Liver (tissue), 9 donors: ENCODE measurements around the gene EIF3L. TPM values are rescaled to one million over a fixed set of nuclear protein-coding genes. Genes with fewer than 3 reads are reported as not detected.
A peak's percentile ranks its signal among the peaks of the same experiment; 100 is the strongest.

Experiments
- DNase-seq: peaks from one replicate; pipeline ENCODE4 v3.0.0-alpha.2; 2017; ENCODE audit warnings: low spot score
- H3K27ac ChIP-seq, 2 donors: one replicate each; pipeline ENCODE4 v1.7.0; 2013; ENCODE audit warnings: inconsistent platforms in 2 of 2, low read length in 2 of 2, control low read depth in 1 of 2, low read depth in 1 of 2, mild to moderate bottlenecking in 1 of 2
- H3K27me3 ChIP-seq, 4 donors: one replicate each; pipeline versions ENCODE4 v1.6.1 to v1.7.0; 2013; ENCODE audit warnings: low read length in 3 of 4, inconsistent platforms in 1 of 4, mild to moderate bottlenecking in 1 of 4, moderate library complexity in 1 of 4; ENCODE audit not compliant: control insufficient read depth in 4 of 4, insufficient read depth in 4 of 4
- H3K36me3 ChIP-seq, 4 donors: one replicate each; pipeline versions ENCODE4 v1.6.1 to v1.7.0; 2013; ENCODE audit warnings: low read length in 3 of 4, mild to moderate bottlenecking in 3 of 4, low read depth in 1 of 4, moderate library complexity in 1 of 4; ENCODE audit not compliant: control insufficient read depth in 4 of 4, insufficient read depth in 3 of 4
- H3K4me1 ChIP-seq, 4 donors: one replicate each; pipeline versions ENCODE4 v1.6.1 to v1.7.0; 2013; ENCODE audit warnings: low read length in 3 of 4, mild to moderate bottlenecking in 3 of 4, moderate library complexity in 1 of 4; ENCODE audit not compliant: control insufficient read depth in 4 of 4, insufficient read depth in 4 of 4
- H3K4me3 ChIP-seq, 3 donors: one replicate each; pipeline versions ENCODE4 v1.6.1 to v1.7.0; 2013; ENCODE audit warnings: low read length in 3 of 3, control low read depth in 1 of 3, low read depth in 1 of 3, mild to moderate bottlenecking in 1 of 3
- H3K9ac ChIP-seq, 2 donors: one replicate each; pipeline ENCODE4 v1.7.0; 2013; ENCODE audit warnings: low read length in 2 of 2, mild to moderate bottlenecking in 2 of 2, moderate library complexity in 2 of 2, control low read depth in 1 of 2, low read depth in 1 of 2
- H3K9me3 ChIP-seq, 4 donors: one replicate each; pipeline versions ENCODE4 v1.6.1 to v1.7.0; 2013; ENCODE audit warnings: low read length in 3 of 4; ENCODE audit not compliant: control insufficient read depth in 4 of 4
- ATF3 ChIP-seq: IDR thresholded peaks from 2 replicates; pipeline ENCODE4 v1.6.1; 2016; ENCODE audit warnings: antibody characterized with exemption
- CTCF ChIP-seq: fragments of 150-350 bp; IDR thresholded peaks from 2 replicates; pipeline ENCODE4 v1.5.1; 2017; ENCODE audit warnings: improper control_type of control experiment, low read depth, low read length; ENCODE audit not compliant: missing input control
- EGR1 ChIP-seq, 2 donors: IDR thresholded peaks; 2 replicates each; pipeline ENCODE4 v1.6.1; 2016 to 2018; ENCODE audit warnings: antibody characterized with exemption in 2 of 2, low read depth in 2 of 2
- FOXA1 ChIP-seq: IDR thresholded peaks from 2 replicates; pipeline ENCODE4 v1.6.1; 2016; ENCODE audit warnings: antibody characterized with exemption
- FOXA2 ChIP-seq: IDR thresholded peaks from 2 replicates; pipeline ENCODE4 v1.6.1; 2016; ENCODE audit warnings: antibody characterized with exemption
- GABPA ChIP-seq, 2 donors: IDR thresholded peaks in 1 of 2; conservative IDR thresholded peaks in 1 of 2; 2 replicates each; pipeline ENCODE4 v1.6.1; 2016; ENCODE audit warnings: antibody characterized with exemption in 2 of 2, mild to moderate bottlenecking in 1 of 2, moderate library complexity in 1 of 2
- HNF4A ChIP-seq, 2 donors: conservative IDR thresholded peaks; 2 replicates each; pipeline ENCODE4 v1.6.1; 2016; ENCODE audit warnings: antibody characterized with exemption in 2 of 2, mild to moderate bottlenecking in 2 of 2
- HNF4G ChIP-seq: IDR thresholded peaks from 2 replicates; pipeline ENCODE4 v1.6.1; 2016; ENCODE audit warnings: antibody characterized with exemption
- JUND ChIP-seq, 2 donors: IDR thresholded peaks; 2 replicates each; pipeline ENCODE4 v1.6.1; 2016; ENCODE audit warnings: antibody characterized with exemption in 2 of 2
- MAX ChIP-seq: IDR thresholded peaks from 2 replicates; pipeline ENCODE4 v1.6.1; 2016; ENCODE audit warnings: antibody characterized with exemption
- NR2F2 ChIP-seq: IDR thresholded peaks from 2 replicates; pipeline ENCODE4 v1.6.1; 2016; ENCODE audit warnings: antibody characterized with exemption
- REST ChIP-seq: IDR thresholded peaks from 2 replicates; pipeline ENCODE4 v1.6.1; 2016; ENCODE audit warnings: antibody characterized with exemption, mild to moderate bottlenecking
- RXRA ChIP-seq, 2 donors: IDR thresholded peaks; 2 replicates each; pipeline ENCODE4 v1.6.1; 2017 to 2018; ENCODE audit warnings: antibody characterized with exemption in 2 of 2, mild to moderate bottlenecking in 1 of 2
- SP1 ChIP-seq: IDR thresholded peaks from 2 replicates; pipeline ENCODE4 v1.6.1; 2018; ENCODE audit warnings: antibody characterized with exemption, mild to moderate bottlenecking
- TAF1 ChIP-seq: conservative IDR thresholded peaks from 2 replicates; pipeline ENCODE4 v1.6.1; 2016; ENCODE audit warnings: antibody characterized with exemption, mild to moderate bottlenecking
- YY1 ChIP-seq: IDR thresholded peaks from 2 replicates; pipeline ENCODE4 v1.6.1; 2016; ENCODE audit warnings: antibody characterized with exemption, mild to moderate bottlenecking
- ZBTB33 ChIP-seq: IDR thresholded peaks from 2 replicates; pipeline ENCODE4 v1.6.1; 2016; ENCODE audit warnings: antibody characterized with exemption
- WGBS: extraction: QIAGEN DNeasy Blood & Tissue Kit; methylation state at CpG from one replicate; pipeline ENCODE4 v1.1.7; 2013; 5-methylcytosine and 5-hydroxymethylcytosine counted together
- polyA plus RNA-seq, 2 donors: library from polyadenylated mRNA; stranded (reverse) in 1 of 2; unstranded in 1 of 2; fragments of 200-250 nt in 1 of 2; fragments of >200 nt in 1 of 2; fragmentation: Nextera tagmentation in 1 of 2; extraction: Ambion mirVana in 1 of 2; gene quantifications; one replicate each; pipeline versions ENCODE4 v1.2.1 to v1.2.3, GENCODE V29; 2013 to 2015
- total RNA-seq, 2 donors: library from RNA; depleted of rRNA; stranded (reverse); fragments of >200 nt; gene quantifications; one replicate each; pipeline ENCODE4 v1.2.3, GENCODE V29; 2014
- donor health status: healthy.
- donor health status: healthy.
- donor health status: healthy.
- donor health status: healthy.
- donor health status: healthy.

The EIF3L gene
- total and polyA plus RNA-seq, 4 donors: 103 to 217 (median 111) TPM

GRCh38 chr22:37930952-37931440 lies 81.8 kb downstream of the EIF3L start:
- WGBS: 87% methylated on average over 2 of the region's 2 CpGs
- no peak overlapping the region for H3K27ac ChIP-seq
- no peaks in the 10 kb centered on the region for H3K27me3 ChIP-seq
- H3K36me3 ChIP-seq: peaks cover 3 to 30% (median 7%) of the 10 kb centered on the region in 4 donors
- H3K4me1 ChIP-seq: peaks cover 6 to 17% (median 10%) of the 10 kb centered on the region in 4 donors
- no peak overlapping the region for H3K9ac ChIP-seq
- no peak overlapping the region for H3K4me3 ChIP-seq
- TF ChIP-seq REST (no peak), FOXA1 (no peak), YY1 (no peak), JUND (IDR thresholded peaks at IDR 0.05) (no peak), NR2F2 (no peak), GABPA (IDR thresholded peaks at IDR 0.05 in 1 of 2, conservative IDR thresholded peaks at IDR 0.05 in 1 of 2) (no peak), HNF4G (no peak), ATF3 (no peak), HNF4A (conservative IDR thresholded peaks at IDR 0.05) (no peak), SP1 (no peak), TAF1 (no peak), ZBTB33 (no peak), CTCF (no peak), EGR1 (IDR thresholded peaks at IDR 0.05; ENCODE audit: low read depth in 2 of 2) (no peak), MAX (no peak), FOXA2 (no peak), RXRA (IDR thresholded peaks at IDR 0.05) (no peak)
- H3K9me3 ChIP-seq: no peaks in the 10 kb centered on the region
- DNase-seq: peak; percentile 27
